Neuronal stem cell (in vitro differentiated cells): ENCODE measurements around the gene C1QTNF1.
A peak's percentile ranks its signal among the peaks of the same experiment; 100 is the strongest.

Experiments used
- DNase-seq: peaks from one replicate; pipeline ENCODE4 v3.0.0-alpha.2; 2013; ENCODE audit warnings: low spot score
- H2AFZ ChIP-seq: one replicate; pipeline ENCODE4 v1.6.1; 2013; ENCODE audit warnings: mild to moderate bottlenecking, low read length, inconsistent platforms
- H2AK5ac ChIP-seq: 2 replicates; pipeline ENCODE4 v1.6.1; 2013; ENCODE audit warnings: low read depth, mild to moderate bottlenecking, inconsistent platforms, low read length, moderate library complexity, mixed read lengths
- H2BK120ac ChIP-seq: 2 replicates; pipeline ENCODE4 v1.6.1; 2013; ENCODE audit warnings: low read depth, mild to moderate bottlenecking, inconsistent platforms, low read length, moderate library complexity, mixed read lengths
- H2BK12ac ChIP-seq: one replicate; pipeline ENCODE4 v1.6.1; 2013; ENCODE audit warnings: low read length, inconsistent platforms
- H2BK15ac ChIP-seq: 2 replicates; pipeline ENCODE4 v1.6.1; 2013; ENCODE audit warnings: mild to moderate bottlenecking, low read length, inconsistent platforms, mixed read lengths
- H2BK5ac ChIP-seq: one replicate; pipeline ENCODE4 v1.6.1; 2013; ENCODE audit warnings: inconsistent platforms, mild to moderate bottlenecking, low read length, moderate library complexity
- H3K14ac ChIP-seq: one replicate; pipeline ENCODE4 v1.6.1; 2013; ENCODE audit warnings: low read length, inconsistent platforms
- H3K18ac ChIP-seq: 2 replicates; pipeline ENCODE4 v1.6.1; 2013; ENCODE audit warnings: low read length, inconsistent platforms
- H3K23ac ChIP-seq: 2 replicates; pipeline ENCODE4 v1.6.1; 2013; ENCODE audit warnings: low read depth, mild to moderate bottlenecking, mixed read lengths, low read length, inconsistent platforms; ENCODE audit not compliant: poor library complexity
- H3K27ac ChIP-seq: replicated peaks from 3 replicates; pipeline ENCODE4 v1.5.1; 2013; ENCODE audit warnings: low read length, inconsistent platforms
- H3K27me3 ChIP-seq, 3 experiments: 2 replicates each; pipeline ENCODE4 v1.6.1; 2013; ENCODE audit warnings: low read length in 3 of 3, mild to moderate bottlenecking in 2 of 3, inconsistent platforms in 1 of 3, low read depth in 1 of 3, mixed read lengths in 1 of 3, moderate library complexity in 1 of 3; ENCODE audit not compliant: control insufficient read depth in 3 of 3, insufficient read depth in 3 of 3
- H3K36me3 ChIP-seq, 2 donors: replicated peaks in 1 of 2; 2 replicates each; pipeline ENCODE4 v1.6.1; 2013; ENCODE audit warnings: low read length in 2 of 2; ENCODE audit not compliant: control insufficient read depth in 2 of 2, insufficient read depth in 2 of 2
- H3K4ac ChIP-seq: 2 replicates; pipeline ENCODE4 v1.6.1; 2013; ENCODE audit warnings: inconsistent platforms, mild to moderate bottlenecking, low read length, moderate library complexity
- H3K4me1 ChIP-seq, 2 donors: 1 replicate in 1 of 2; 2 replicates in 1 of 2; pipeline ENCODE4 v1.6.1; 2013; ENCODE audit warnings: low read length in 2 of 2, low read depth in 1 of 2; ENCODE audit not compliant: control insufficient read depth in 2 of 2, insufficient read depth in 1 of 2
- H3K4me2 ChIP-seq: one replicate; pipeline ENCODE4 v1.6.1; 2013; ENCODE audit warnings: mild to moderate bottlenecking, low read length, inconsistent platforms; ENCODE audit not compliant: insufficient read depth, poor library complexity, severe bottlenecking
- H3K4me3 ChIP-seq, 2 donors: 2 replicates each; pipeline ENCODE4 v1.5.1; 2013; ENCODE audit warnings: low read length in 2 of 2, mild to moderate bottlenecking in 2 of 2, inconsistent platforms in 1 of 2, moderate library complexity in 1 of 2
- H3K79me1 ChIP-seq: one replicate; pipeline ENCODE4 v1.6.1; 2013; ENCODE audit warnings: low read depth, mild to moderate bottlenecking, inconsistent platforms, low read length, moderate library complexity
- H3K9ac ChIP-seq: one replicate; pipeline ENCODE4 v1.6.1; 2013; ENCODE audit warnings: mild to moderate bottlenecking, low read depth, low read length, inconsistent platforms; ENCODE audit not compliant: poor library complexity
- H3K9me3 ChIP-seq, 2 donors: replicated peaks in 1 of 2; 2 replicates each; pipeline versions ENCODE3 to v1.6.1; 2013; ENCODE audit warnings: low read length in 2 of 2, mild to moderate bottlenecking in 2 of 2, inconsistent platforms in 1 of 2, low read depth in 1 of 2, mixed read lengths in 1 of 2, moderate library complexity in 1 of 2; ENCODE audit not compliant: control insufficient read depth in 2 of 2, insufficient read depth in 1 of 2
- H4K8ac ChIP-seq: one replicate; pipeline ENCODE4 v1.6.1; 2013; ENCODE audit warnings: low read depth, mild to moderate bottlenecking, inconsistent platforms, low read length, moderate library complexity
- H4K91ac ChIP-seq: one replicate; pipeline ENCODE4 v1.6.1; 2013; ENCODE audit warnings: low read length, low read depth, mild to moderate bottlenecking, inconsistent platforms; ENCODE audit not compliant: poor library complexity
- WGBS, 2 donors: extraction: QIAGEN DNeasy Blood & Tissue Kit; methylation state at CpG; one replicate each; pipeline ENCODE4 v1.1.7; 2013; ENCODE audit warnings: missing lambda C conversion rate in 2 of 2, mixed read lengths in 1 of 2; ENCODE audit not compliant: insufficient read length in 2 of 2, insufficient replicate concordance in 1 of 2; ENCODE audit errors: extremely low coverage in 2 of 2; 5-methylcytosine and 5-hydroxymethylcytosine counted together

The C1QTNF1 gene

GRCh38 chr17:79094261-79094660, 70.3 kb downstream of the C1QTNF1 start:
- Histone ChIP-seq H3K18ac (peak overlapping the region; percentile 53), H2AK5ac (peak overlapping the region; percentile 68), H3K14ac (peak overlapping the region; percentile 84), H3K27me3 (peaks cover 0 to 29% (median 2%) of the 10 kb centered on the region in 3 experiments), H3K9ac (peak overlapping the region; percentile 30), H2BK5ac (no peak overlapping the region), H4K8ac (no peak overlapping the region), H3K4ac (no peak overlapping the region), H2BK12ac (no peak overlapping the region), H4K91ac (no peak overlapping the region), H3K79me1 (no peaks in the 10 kb centered on the region), H3K36me3 (no peaks in the 10 kb centered on the region), H3K4me2 (no peak overlapping the region), H3K4me3 (no peak overlapping the region), H2BK15ac (no peak overlapping the region), H3K9me3 (no peaks in the 10 kb centered on the region), H3K23ac (peak overlapping the region; percentile 43), H2AFZ (no peak overlapping the region), H3K27ac (no peak overlapping the region), H3K4me1 (peaks cover 0 to 7% of the 10 kb centered on the region in 2 donors), H2BK120ac (no peak overlapping the region)
- no CpG with 5 or more reads among the region's 17 CpGs for WGBS, 2 donors
- no peak for DNase-seq

- H3K4ac ChIP-seq = peak overlapping the region; percentile 97
- H3K79me1 ChIP-seq = no peaks in the 10 kb centered on the region
- H2AFZ ChIP-seq = no peak overlapping the region
- no peak overlapping the region for H3K27ac ChIP-seq
- peaks cover 0 to 41% (median 2%) of the 10 kb centered on the region in 3 experiments for H3K27me3 ChIP-seq
- no peak overlapping the region for H2BK5ac ChIP-seq
- H3K4me1 ChIP-seq = peaks cover 0 to 7% of the 10 kb centered on the region in 2 donors
- no peak overlapping the region for H3K9ac ChIP-seq
- H2BK12ac ChIP-seq = no peak overlapping the region
- H3K14ac ChIP-seq = peak overlapping the region; percentile 56
- no peak for DNase-seq
- no peak overlapping the region for H3K4me3 ChIP-seq
- H3K36me3 ChIP-seq = no peaks in the 10 kb centered on the region
- no peak overlapping the region for H2AK5ac ChIP-seq
- WGBS, 2 donors = no CpG with 5 or more reads among the region's 15 CpGs
- H3K23ac ChIP-seq = peak overlapping the region; percentile 37
- no peak overlapping the region for H4K8ac ChIP-seq
- H4K91ac ChIP-seq = no peak overlapping the region
- H3K18ac ChIP-seq = peak overlapping the region; percentile 80
- no peaks in the 10 kb centered on the region for H3K9me3 ChIP-seq
- no peak overlapping the region for H2BK120ac ChIP-seq
- no peak overlapping the region for H3K4me2 ChIP-seq
- H2BK15ac ChIP-seq = no peak overlapping the region
Measured at GRCh38 chr17:79095345-79096055, 71.5 kb downstream of the C1QTNF1 start.

DNA sequence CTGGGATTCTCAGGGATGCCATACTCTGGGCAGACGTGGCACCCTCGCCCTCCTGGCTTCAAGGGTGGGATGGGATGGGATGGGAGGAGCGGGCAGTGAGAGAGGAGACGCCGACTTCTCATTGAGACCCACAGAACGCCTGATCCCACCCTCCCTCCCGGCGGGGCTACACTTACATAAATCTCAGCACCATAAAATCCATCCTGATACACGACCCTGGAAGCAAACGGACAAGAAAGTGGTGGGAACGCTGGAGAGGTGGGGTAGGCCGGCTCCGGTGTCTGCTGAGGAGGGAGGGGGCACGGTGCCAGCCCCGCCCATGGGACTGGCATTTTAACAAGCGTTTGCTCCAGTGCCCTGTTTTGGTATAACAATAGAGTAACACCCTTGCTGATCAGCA, 72.5 kb downstream of the C1QTNF1 start:
- no peak overlapping the region for H4K91ac ChIP-seq
- H3K36me3 ChIP-seq = no peaks in the 10 kb centered on the region
- H3K79me1 ChIP-seq = no peaks in the 10 kb centered on the region
- peaks cover 0 to 51% (median 2%) of the 10 kb centered on the region in 3 experiments for H3K27me3 ChIP-seq
- no peak overlapping the region for H2AFZ ChIP-seq
- no CpG with 5 or more reads among the region's 16 CpGs for WGBS, 2 donors
- no peak overlapping the region for H2BK12ac ChIP-seq
- peaks cover 0 to 14% of the 10 kb centered on the region in 2 donors for H3K4me1 ChIP-seq
- peak overlapping the region; percentile 37 for H3K23ac ChIP-seq
- H3K27ac ChIP-seq = no peak overlapping the region
- peak overlapping the region; percentile 53 for H3K18ac ChIP-seq
- no peak overlapping the region for H3K4me2 ChIP-seq
- H2AK5ac ChIP-seq = peak overlapping the region; percentile 46
- no peaks in the 10 kb centered on the region for H3K9me3 ChIP-seq
- no peak overlapping the region for H3K4me3 ChIP-seq
- no peak overlapping the region for H2BK120ac ChIP-seq
- no peak overlapping the region for H3K9ac ChIP-seq
- no peak for DNase-seq
- no peak overlapping the region for H4K8ac ChIP-seq
- no peak overlapping the region for H3K14ac ChIP-seq
- H3K4ac ChIP-seq = peak overlapping the region; percentile 30
- H2BK5ac ChIP-seq = no peak overlapping the region
- H2BK15ac ChIP-seq = no peak overlapping the region

DNA sequence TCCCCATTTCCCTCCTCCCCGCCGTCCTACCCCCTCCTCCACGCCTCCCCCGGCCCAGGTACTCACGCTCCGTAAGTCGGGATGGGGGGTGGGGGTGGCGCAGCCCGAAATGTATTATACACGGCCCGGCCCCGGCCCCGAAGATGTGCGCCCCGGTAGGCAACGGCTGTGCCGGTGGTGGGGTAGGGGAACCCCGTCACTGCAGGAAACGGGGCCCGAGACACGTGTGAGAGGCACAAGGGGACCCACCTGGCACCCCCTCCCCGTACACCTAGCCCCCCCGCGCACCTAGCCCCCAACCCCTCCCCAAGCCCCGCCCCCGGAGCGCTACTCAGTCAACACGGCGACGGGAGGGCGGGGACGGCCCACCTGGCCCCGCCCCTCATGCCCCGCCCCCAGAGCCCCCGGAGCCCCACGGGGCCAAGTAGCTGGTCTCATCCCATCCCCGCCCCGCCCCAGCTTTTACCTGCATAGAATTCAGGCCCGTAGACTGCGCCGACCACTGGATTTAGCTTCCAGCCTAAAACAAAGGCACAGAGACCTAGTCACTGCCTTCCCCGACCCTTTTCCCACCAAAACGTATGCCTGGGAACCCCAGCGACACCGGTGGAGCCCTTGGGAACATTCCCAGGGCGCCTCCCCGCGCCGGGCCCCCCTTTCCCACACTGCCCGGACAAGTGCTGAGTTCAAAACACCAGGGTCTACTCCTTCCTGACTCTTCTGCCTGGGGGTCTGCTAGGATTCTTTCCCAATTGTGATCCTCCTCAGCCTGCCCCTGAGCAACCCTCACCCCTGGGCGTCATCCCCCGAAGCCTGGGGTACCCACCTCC, 73.5 kb downstream of the C1QTNF1 start:
- Histone ChIP-seq H3K23ac (no peak overlapping the region), H3K36me3 (no peaks in the 10 kb centered on the region), H3K4me1 (peaks cover 0 to 13% of the 10 kb centered on the region in 2 donors), H2AK5ac (peak overlapping the region; percentile 75), H4K8ac (no peak overlapping the region), H3K4me2 (peak overlapping the region; percentile 40), H3K4me3 (no peak overlapping the region), H4K91ac (no peak overlapping the region), H2AFZ (no peak overlapping the region), H3K4ac (no peak overlapping the region), H2BK5ac (peak overlapping the region; percentile 19), H3K27ac (no peak overlapping the region), H2BK15ac (no peak overlapping the region), H3K27me3 (peaks cover 0 to 60% (median 2%) of the 10 kb centered on the region in 3 experiments), H3K79me1 (no peaks in the 10 kb centered on the region), H3K9ac (no peak overlapping the region), H3K9me3 (no peaks in the 10 kb centered on the region), H2BK120ac (no peak overlapping the region), H2BK12ac (no peak overlapping the region), H3K14ac (no peak overlapping the region), H3K18ac (peak overlapping the region; percentile 77)
- DNase-seq = no peak
- no CpG with 5 or more reads among the region's 52 CpGs for WGBS, 2 donors
